ENCODE measurements around the gene TNFSF12.

DNA sequence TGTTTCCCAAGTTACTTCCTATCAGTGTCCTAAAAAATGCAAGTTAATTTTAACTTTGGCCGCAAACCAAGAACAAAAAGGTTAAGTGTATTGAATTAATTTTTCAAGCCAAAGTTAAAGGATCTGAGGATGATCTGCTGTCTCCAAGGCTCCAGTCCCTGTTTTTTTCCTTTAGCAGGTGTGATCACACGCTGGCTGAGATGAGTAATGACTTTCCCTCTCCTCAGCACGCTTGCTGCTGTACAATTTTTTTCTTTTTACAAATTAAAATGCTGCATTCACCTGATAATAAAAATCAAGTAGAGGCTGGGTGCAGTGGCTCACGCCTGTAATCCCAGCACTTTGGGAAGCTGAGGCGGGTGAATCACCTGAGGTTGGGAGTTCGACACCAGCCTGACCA lies 3.9 kb upstream of the TNFSF12 start:
- TF ChIP-seq, protein P1, sequence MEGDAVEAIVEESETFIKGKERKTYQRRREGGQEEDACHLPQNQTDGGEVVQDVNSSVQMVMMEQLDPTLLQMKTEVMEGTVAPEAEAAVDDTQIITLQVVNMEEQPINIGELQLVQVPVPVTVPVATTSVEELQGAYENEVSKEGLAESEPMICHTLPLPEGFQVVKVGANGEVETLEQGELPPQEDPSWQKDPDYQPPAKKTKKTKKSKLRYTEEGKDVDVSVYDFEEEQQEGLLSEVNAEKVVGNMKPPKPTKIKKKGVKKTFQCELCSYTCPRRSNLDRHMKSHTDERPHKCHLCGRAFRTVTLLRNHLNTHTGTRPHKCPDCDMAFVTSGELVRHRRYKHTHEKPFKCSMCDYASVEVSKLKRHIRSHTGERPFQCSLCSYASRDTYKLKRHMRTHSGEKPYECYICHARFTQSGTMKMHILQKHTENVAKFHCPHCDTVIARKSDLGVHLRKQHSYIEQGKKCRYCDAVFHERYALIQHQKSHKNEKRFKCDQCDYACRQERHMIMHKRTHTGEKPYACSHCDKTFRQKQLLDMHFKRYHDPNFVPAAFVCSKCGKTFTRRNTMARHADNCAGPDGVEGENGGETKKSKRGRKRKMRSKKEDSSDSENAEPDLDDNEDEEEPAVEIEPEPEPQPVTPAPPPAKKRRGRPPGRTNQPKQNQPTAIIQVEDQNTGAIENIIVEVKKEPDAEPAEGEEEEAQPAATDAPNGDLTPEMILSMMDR (IDR thresholded peaks at IDR 0.05; ENCODE audit: low read length), result no peak
- no peak for TF ChIP-seq EZH2 (optimal IDR thresholded peaks at IDR 0.05; ENCODE audit: low read depth, low read length)
- no peak for TF ChIP-seq EZH2phosphoT487 (IDR thresholded peaks at IDR 0.05; ENCODE audit: low read length)
